Inflammatory macrophage (primary cell): ENCODE results near the gene NAT8L.
"Not testable (repeated sequence)": the region's sequence is repeated elsewhere in the genome, so short reads cannot be mapped to it uniquely, and the experiment has no call there.

Experiments used
- DNase-seq, 2 donors: peaks; one replicate each; pipeline ENCODE4 v3.0.0-alpha.2; 2020 to 2022
- total RNA-seq, 18 experiments: gene quantifications; one replicate each; lab custom pipeline; 2026; ENCODE audit warnings: mixed read lengths in 6 of 18, inconsistent platforms in 2 of 18; lab: John Stamatoyannopoulos, UW

Gene NAT8L
- 0.06 to 5.9 (median 1.9) reads per million in 18 experiments for total RNA-seq

GRCh38 chr4:2059046-2059725, at the start of gene NAT8L:
NAT8L (plus strand) TSS chr4:2059327; CDS start chr4:2059512, 185 bp downstream.
- peak; percentile 29 to 77 for DNase-seq

GRCh38 chr4:2009651-2010233, 49.4 kb upstream of the NAT8L start:
- DNase-seq = peak; percentile 76 to 83

GRCh38 chr4:2011583-2011982, 47.5 kb upstream of the NAT8L start:
- peak; percentile 76 to 81 for DNase-seq

- no peak for DNase-seq
These were observed 44.1 kb upstream of the NAT8L start for GRCh38 chr4:2015008-2015407.

GRCh38 chr4:2021358-2022018, 37.6 kb upstream of the NAT8L start:
- DNase-seq = not testable (repeated sequence)

- DNase-seq = no peak
These were observed 34.4 kb upstream of the NAT8L start for GRCh38 chr4:2024683-2025082.

- DNase-seq = no peak
These were observed 33.3 kb upstream of the NAT8L start for GRCh38 chr4:2025817-2026216.

- not testable (repeated sequence) for DNase-seq
These were observed 32.0 kb upstream of the NAT8L start for GRCh38 chr4:2027120-2027519.

GRCh38 chr4:2031161-2031560, 28.0 kb upstream of the NAT8L start:
- DNase-seq = not testable (repeated sequence)

- no peak for DNase-seq
These were observed 22.8 kb upstream of the NAT8L start for GRCh38 chr4:2036327-2036726.

GRCh38 chr4:2036866-2037265, 22.3 kb upstream of the NAT8L start:
- peak; percentile 50 to 76 for DNase-seq

- DNase-seq = no peak
These were observed 18.5 kb upstream of the NAT8L start for GRCh38 chr4:2040391-2041238.

GRCh38 chr4:2041239-2042130, 17.6 kb upstream of the NAT8L start:
- DNase-seq = peak; percentile 96

- peak in 1 of 2 donors; percentile 28 for DNase-seq
These were observed 16.8 kb upstream of the NAT8L start for GRCh38 chr4:2042204-2042946.

GRCh38 chr4:2042947-2043395, 16.2 kb upstream of the NAT8L start:
- DNase-seq = no peak

GRCh38 chr4:2043396-2044118, 15.6 kb upstream of the NAT8L start:
- no peak for DNase-seq

- no peak for DNase-seq
These were observed 15.0 kb upstream of the NAT8L start for GRCh38 chr4:2044119-2044485.

GRCh38 chr4:2044542-2045517, 14.3 kb upstream of the NAT8L start:
- no peak for DNase-seq

GRCh38 chr4:2045518-2045951, 13.6 kb upstream of the NAT8L start:
- no peak for DNase-seq
